HL-60 (cell line): Measurements from ENCODE around the gene ALDH3A1.

Source experiments
- GABPA ChIP-seq: IDR thresholded peaks from 2 replicates; pipeline ENCODE4 v1.6.1; 2012; ENCODE audit warnings: low read depth
- POLR2AphosphoS5 ChIP-seq: IDR thresholded peaks from 2 replicates; pipeline ENCODE4 v1.6.1; 2012; ENCODE audit warnings: low read depth
- TF ChIP-seq, protein P1 (sequence below): IDR thresholded peaks from one replicate; pipeline ENCODE4 v1.5.1; 2011; ENCODE audit warnings: low read length, control low read depth, inconsistent platforms; ENCODE audit not compliant: insufficient read depth
- TF ChIP-seq, protein P2 (sequence below): IDR thresholded peaks from 2 replicates; pipeline ENCODE4 v1.6.1; 2012; ENCODE audit warnings: low read depth; ENCODE audit not compliant: insufficient replicate concordance

DNA sequence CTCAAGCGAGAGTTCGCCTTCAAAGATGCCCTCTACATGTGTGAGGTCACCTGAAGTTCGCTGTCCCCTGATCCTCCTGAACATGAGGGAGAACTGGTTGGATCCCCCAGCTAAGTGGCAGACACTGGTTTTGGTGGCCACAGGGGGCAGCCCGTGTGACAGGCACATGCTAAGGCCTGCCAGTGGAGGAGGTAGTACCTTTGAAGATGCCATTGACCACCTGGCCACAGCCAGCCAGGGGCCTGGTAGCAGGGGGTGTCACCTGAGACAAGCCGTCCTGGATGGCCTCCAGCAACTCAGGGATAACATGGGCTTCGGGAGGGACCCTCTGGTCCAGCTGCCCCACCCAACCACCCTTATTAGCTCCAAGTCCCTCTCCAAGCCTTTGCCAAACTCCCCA is 7.3 kb upstream of the ALDH3A1 start:
- TF ChIP-seq, protein P1, sequence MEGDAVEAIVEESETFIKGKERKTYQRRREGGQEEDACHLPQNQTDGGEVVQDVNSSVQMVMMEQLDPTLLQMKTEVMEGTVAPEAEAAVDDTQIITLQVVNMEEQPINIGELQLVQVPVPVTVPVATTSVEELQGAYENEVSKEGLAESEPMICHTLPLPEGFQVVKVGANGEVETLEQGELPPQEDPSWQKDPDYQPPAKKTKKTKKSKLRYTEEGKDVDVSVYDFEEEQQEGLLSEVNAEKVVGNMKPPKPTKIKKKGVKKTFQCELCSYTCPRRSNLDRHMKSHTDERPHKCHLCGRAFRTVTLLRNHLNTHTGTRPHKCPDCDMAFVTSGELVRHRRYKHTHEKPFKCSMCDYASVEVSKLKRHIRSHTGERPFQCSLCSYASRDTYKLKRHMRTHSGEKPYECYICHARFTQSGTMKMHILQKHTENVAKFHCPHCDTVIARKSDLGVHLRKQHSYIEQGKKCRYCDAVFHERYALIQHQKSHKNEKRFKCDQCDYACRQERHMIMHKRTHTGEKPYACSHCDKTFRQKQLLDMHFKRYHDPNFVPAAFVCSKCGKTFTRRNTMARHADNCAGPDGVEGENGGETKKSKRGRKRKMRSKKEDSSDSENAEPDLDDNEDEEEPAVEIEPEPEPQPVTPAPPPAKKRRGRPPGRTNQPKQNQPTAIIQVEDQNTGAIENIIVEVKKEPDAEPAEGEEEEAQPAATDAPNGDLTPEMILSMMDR, result no peak
- TF ChIP-seq, protein P2, sequence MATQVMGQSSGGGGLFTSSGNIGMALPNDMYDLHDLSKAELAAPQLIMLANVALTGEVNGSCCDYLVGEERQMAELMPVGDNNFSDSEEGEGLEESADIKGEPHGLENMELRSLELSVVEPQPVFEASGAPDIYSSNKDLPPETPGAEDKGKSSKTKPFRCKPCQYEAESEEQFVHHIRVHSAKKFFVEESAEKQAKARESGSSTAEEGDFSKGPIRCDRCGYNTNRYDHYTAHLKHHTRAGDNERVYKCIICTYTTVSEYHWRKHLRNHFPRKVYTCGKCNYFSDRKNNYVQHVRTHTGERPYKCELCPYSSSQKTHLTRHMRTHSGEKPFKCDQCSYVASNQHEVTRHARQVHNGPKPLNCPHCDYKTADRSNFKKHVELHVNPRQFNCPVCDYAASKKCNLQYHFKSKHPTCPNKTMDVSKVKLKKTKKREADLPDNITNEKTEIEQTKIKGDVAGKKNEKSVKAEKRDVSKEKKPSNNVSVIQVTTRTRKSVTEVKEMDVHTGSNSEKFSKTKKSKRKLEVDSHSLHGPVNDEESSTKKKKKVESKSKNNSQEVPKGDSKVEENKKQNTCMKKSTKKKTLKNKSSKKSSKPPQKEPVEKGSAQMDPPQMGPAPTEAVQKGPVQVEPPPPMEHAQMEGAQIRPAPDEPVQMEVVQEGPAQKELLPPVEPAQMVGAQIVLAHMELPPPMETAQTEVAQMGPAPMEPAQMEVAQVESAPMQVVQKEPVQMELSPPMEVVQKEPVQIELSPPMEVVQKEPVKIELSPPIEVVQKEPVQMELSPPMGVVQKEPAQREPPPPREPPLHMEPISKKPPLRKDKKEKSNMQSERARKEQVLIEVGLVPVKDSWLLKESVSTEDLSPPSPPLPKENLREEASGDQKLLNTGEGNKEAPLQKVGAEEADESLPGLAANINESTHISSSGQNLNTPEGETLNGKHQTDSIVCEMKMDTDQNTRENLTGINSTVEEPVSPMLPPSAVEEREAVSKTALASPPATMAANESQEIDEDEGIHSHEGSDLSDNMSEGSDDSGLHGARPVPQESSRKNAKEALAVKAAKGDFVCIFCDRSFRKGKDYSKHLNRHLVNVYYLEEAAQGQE, result no peak
- no peak for TF ChIP-seq POLR2AphosphoS5
- TF ChIP-seq GABPA, result no peak
